ENCODE measurements around the gene FGF8. TPM values are rescaled to one million over a fixed set of nuclear protein-coding genes. Genes with fewer than 3 reads are reported as not detected.

Gene FGF8
- total RNA-seq, 1 experiment from 2014 or later: 14.3 TPM

- no peak overlapping the region for H4K91ac ChIP-seq (ENCODE audit: insufficient read length, low read depth, low read length)
- Mint-ChIP-seq H3K9me3 (no peaks in the 10 kb centered on the region), H3K27me3 (ENCODE audit: low read depth) (no peaks in the 10 kb centered on the region), H3K4me1 (peaks cover 20 to 24% of the 10 kb centered on the region in 2 experiments), H3K36me3 (ENCODE audit: insufficient read depth in 1 of 3, low read depth in 3 of 3) (peaks cover 25 to 62% (median 49%) of the 10 kb centered on the region in 3 experiments; a peak in 6 of 7 replicates), H3K4me3 (no peak overlapping the region), H3K27ac (no peak overlapping the region; a peak in 1 of 7 replicates)
- peaks cover 40% of the 10 kb centered on the region for H3K79me2 ChIP-seq (ENCODE audit: insufficient read depth, low read length)
- no peak overlapping the region for H3K4me2 ChIP-seq (ENCODE audit: insufficient read depth, insufficient read length, low read length)
- no peak overlapping the region for H2BK120ac ChIP-seq (ENCODE audit: low read depth, low read length, poor library complexity, severe bottlenecking)
- no peaks in the 10 kb centered on the region for H4K20me1 ChIP-seq (ENCODE audit: control insufficient read depth, insufficient read depth, insufficient read length)
- H3K56ac ChIP-seq (ENCODE audit: insufficient read length, low read depth, low read length): no peak overlapping the region
- DNase-seq: no peak
- H3K27ac ChIP-seq (ENCODE audit: insufficient read length, low read depth, low read length): no peak overlapping the region
- peaks cover 12% of the 10 kb centered on the region for H3K23me2 ChIP-seq (ENCODE audit: insufficient read length, low read depth, low read length, poor library complexity, severe bottlenecking)
- H3K27me3 ChIP-seq (ENCODE audit: insufficient read depth, low read length): no peaks in the 10 kb centered on the region
- no peak overlapping the region for H4K8ac ChIP-seq (replicated peaks; ENCODE audit: insufficient read length, low read depth, low read length)
- no peak overlapping the region for H3T11ph ChIP-seq (ENCODE audit: low read length)
- no peak overlapping the region for H2BK15ac ChIP-seq (ENCODE audit: low read depth, low read length)
- no peak overlapping the region for H3K23ac ChIP-seq (ENCODE audit: insufficient read length, low read depth, low read length)
- H4K5ac ChIP-seq (ENCODE audit: insufficient read length, low read depth, low read length): no peak overlapping the region
- no peak overlapping the region for H2BK5ac ChIP-seq (ENCODE audit: insufficient read length, low read length)
- no CpG with 5 or more reads among the region's 4 CpGs for WGBS (ENCODE audit: extremely low coverage, insufficient read length, low lambda C conversion rate)
- no peak overlapping the region for H3K14ac ChIP-seq (ENCODE audit: insufficient read depth, low read length)
- H2BK20ac ChIP-seq (ENCODE audit: low read depth, low read length, poor library complexity, severe bottlenecking): no peak overlapping the region
- no peak overlapping the region for H2AK5ac ChIP-seq (ENCODE audit: insufficient read length, low read length)
- peaks cover 4% of the 10 kb centered on the region; the same call in 1 of the 2 replicates for H3K4me1 ChIP-seq (ENCODE audit: insufficient read depth, low read length)
- peaks cover 6% of the 10 kb centered on the region for H3K79me1 ChIP-seq (ENCODE audit: insufficient read depth, low read depth, low read length, poor library complexity, severe bottlenecking)
- H3K9ac ChIP-seq (ENCODE audit: extremely low read depth, insufficient read length, low read length): no peak overlapping the region
- no peak overlapping the region for H2BK12ac ChIP-seq (ENCODE audit: insufficient read length, low read depth, low read length)
- H3K4ac ChIP-seq (ENCODE audit: low read depth, low read length): no peak overlapping the region
- TF ChIP-seq CTCF (conservative IDR thresholded peaks at IDR 0.05): no peak
- H2AFZ ChIP-seq (ENCODE audit: low read length): no peak overlapping the region
- no peak overlapping the region for H3K18ac ChIP-seq (ENCODE audit: insufficient read length, low read depth, low read length)
- H3K9me3 ChIP-seq (ENCODE audit: control insufficient read depth, low read depth, low read length): no peaks in the 10 kb centered on the region
These were observed 36.7 kb upstream of the FGF8 start for GRCh38 chr10:101812606-101813005.
